Fibroblast of skin of scalp (primary cell): ENCODE measurements around the gene PTCSC3. TPM values are rescaled to one million over a fixed set of nuclear protein-coding genes. Genes with fewer than 3 reads are reported as not detected.
A peak's percentile ranks its signal among the peaks of the same experiment; 100 is the strongest.

Experiments
- DNase-seq: peaks from one replicate; pipeline ENCODE4 v3.0.0-alpha.2; 2013
- polyA plus RNA-seq, 2 experiments: library from polyadenylated mRNA; unstranded; fragments of 120-200 nt; gene quantifications; one replicate each; pipeline ENCODE4 v1.2.1, GENCODE V29; 2013; ENCODE audit not compliant: insufficient read length in 2 of 2

The PTCSC3 gene
- polyA plus RNA-seq (2013, experiment 1 of 2; ENCODE audit: insufficient read length): not detected
- polyA plus RNA-seq (2013, experiment 2 of 2; ENCODE audit: insufficient read length): not detected

DNA sequence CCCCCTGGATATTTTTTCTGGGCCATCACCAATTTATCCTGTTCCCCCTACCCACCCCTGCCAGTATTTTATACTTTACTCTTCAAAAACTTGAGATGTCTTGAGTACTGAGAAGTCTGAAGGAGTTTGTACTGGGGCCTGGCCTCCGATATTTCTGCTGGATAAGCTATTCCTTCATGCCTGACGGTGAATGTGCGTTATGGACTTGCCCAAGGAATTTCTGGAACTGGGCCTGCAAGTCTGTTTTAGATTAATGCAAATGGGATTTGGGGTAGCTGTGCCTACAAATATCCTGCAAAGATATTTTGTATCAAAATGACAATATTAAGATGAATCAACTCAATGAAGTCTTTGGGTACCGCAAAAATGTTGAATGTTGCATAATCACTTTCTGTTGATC lies at the start of gene PTCSC3:
TSS of gene PTCSC3 (minus strand) at position 199 of the 400 bp plus-strand sequence.
- DNase-seq: peak; percentile 82

GRCh38 chr14:36226164-36226563 lies 49.6 kb upstream of the PTCSC3 start:
- no peak for DNase-seq

DNA sequence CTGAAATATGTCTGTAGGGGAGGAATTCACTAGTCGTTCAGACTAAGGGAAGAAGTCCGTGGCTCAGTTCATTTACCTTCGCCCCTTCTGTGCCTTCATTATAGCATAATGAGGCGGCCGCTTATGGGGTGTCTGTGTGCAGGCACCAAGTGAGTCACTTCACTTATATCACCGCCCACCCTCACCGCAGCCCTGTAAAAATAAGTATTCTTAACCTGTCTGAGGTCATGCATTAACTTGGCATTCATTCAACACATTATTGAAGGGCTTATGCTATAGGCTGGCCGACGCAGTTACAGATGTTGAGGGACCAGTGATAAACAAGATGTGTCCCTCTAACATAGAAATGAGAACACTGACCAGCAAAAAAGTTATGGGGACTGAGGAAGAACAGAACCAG lies 47.7 kb upstream of the PTCSC3 start:
- no peak for DNase-seq

DNA sequence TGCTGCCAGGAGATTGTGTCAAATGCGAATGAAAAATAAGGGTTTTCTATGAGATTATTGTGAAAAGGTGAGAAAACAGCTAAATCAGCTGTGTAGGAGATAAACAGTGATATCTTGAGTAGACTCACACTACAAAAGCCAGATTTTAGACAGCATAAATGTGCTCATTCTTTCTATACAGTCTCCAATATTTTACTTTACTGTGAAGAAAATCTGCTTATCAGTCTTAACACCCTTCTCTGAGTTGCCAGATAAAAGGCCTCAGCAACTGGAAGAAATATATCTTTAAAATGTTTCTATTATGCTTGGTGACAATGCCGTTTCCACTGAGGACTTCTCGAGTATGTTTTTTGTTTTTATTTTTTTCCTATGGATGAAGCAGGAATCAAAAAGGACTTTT lies 47.0 kb upstream of the PTCSC3 start:
- DNase-seq: no peak

- DNase-seq: no peak
These were observed 46.5 kb upstream of the PTCSC3 start for GRCh38 chr14:36222952-36223468.

- no peak for DNase-seq
These were observed 45.8 kb upstream of the PTCSC3 start for GRCh38 chr14:36222337-36222736.

GRCh38 chr14:36221112-36221511 lies 44.6 kb upstream of the PTCSC3 start:
- DNase-seq: no peak

- DNase-seq: no peak
These were observed 41.2 kb upstream of the PTCSC3 start for GRCh38 chr14:36217732-36218131.

DNA sequence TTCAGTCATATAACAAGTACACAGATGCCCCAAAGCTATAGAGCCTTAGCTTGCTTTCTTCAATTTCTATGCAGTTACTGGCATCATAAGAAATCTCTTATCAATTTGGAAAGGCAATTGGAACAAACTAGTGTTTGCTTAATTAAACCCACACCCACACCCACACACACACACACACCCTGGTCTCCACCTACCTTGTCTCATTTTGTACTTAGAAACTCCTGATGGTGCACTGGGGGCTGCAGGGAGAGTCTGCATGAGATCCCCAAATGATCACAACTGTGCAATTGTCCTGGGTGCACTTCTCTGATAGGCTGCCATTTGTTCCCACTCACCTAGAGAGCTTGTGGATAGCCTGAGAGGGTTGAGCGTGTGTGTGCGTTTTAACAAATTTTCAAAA lies 40.5 kb upstream of the PTCSC3 start:
- DNase-seq: no peak

- no peak for DNase-seq
These were observed 38.7 kb upstream of the PTCSC3 start for GRCh38 chr14:36215217-36215598.

- no peak for DNase-seq
These were observed 38.1 kb upstream of the PTCSC3 start for GRCh38 chr14:36214476-36215216.

GRCh38 chr14:36212987-36213386 lies 36.5 kb upstream of the PTCSC3 start:
- no peak for DNase-seq

GRCh38 chr14:36212577-36212976 lies 36.1 kb upstream of the PTCSC3 start:
- no peak for DNase-seq

- DNase-seq: no peak
These were observed 32.3 kb upstream of the PTCSC3 start for GRCh38 chr14:36208690-36209278.

- DNase-seq: no peak
These were observed 31.0 kb upstream of the PTCSC3 start for GRCh38 chr14:36207500-36207899.

GRCh38 chr14:36204461-36205073 lies 28.0 kb upstream of the PTCSC3 start:
- no peak for DNase-seq

DNA sequence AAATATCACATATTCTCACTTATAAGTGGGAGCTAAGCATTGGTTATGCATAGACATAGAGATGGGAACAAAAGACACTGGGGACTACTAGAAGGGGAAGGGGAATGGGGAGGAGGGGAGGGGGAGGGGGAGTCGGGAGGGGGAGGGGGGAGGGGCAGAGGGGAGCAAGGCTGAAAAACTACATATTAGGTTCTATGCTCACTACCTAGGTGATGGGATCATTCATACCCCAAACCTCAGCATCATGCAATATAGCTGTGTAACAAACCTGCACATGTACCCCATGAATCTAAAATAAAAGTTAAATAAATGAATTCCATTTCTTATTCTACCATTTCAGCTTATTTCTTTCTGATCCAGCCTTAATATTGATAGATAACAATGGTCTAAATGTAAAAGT lies 21.9 kb upstream of the PTCSC3 start:
- DNase-seq: no peak

GRCh38 chr14:36194663-36195062 lies 18.1 kb upstream of the PTCSC3 start:
- DNase-seq: no peak

DNA sequence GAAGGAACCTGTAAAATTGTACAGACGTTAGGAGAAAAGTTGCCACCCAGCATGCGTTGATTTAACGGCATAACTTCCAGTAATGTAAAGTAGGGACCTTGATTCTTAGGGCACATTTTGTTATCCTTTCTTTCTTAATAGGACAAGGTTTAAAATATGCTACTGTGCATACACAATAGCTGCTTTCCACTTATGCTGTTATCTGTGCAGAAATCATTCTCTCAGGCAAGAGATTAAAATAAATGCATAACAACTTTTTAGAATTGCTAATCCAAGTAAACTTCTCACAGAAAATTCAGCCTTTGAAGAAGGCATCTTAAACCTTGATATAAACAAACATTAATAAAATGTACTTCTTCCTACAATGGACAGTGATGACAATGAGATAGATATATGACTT lies 16.0 kb upstream of the PTCSC3 start:
- DNase-seq: no peak

GRCh38 chr14:36183402-36183801 lies 6.9 kb upstream of the PTCSC3 start:
- no peak for DNase-seq

GRCh38 chr14:36181417-36181816 lies 4.9 kb upstream of the PTCSC3 start:
- DNase-seq: no peak

DNA sequence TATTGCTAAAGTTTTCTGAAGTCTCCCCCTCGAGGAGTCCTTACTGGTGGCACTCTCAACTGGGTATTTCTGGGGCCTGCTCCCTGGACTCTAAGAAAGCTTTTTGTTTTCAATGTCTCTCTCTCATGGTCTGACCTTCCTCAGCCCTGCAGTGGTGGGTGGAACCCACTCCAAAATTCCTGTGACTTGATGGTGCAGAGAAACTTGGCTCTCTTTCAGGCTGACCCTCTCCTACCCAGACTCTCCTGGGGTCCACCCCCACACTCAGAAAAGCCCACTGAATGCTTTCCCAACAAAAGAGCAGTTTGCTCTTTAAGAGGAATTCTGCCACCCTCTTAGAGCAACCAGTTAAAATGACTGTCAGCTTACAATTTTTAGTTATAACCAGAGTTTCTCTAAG lies 967 bp upstream of the PTCSC3 start:
- no peak for DNase-seq

- no peak for DNase-seq
These were observed 1.6 kb downstream of the PTCSC3 start for GRCh38 chr14:36174767-36175424.
